ENCODE measurements around the gene ARHGAP22.

ARHGAP22 gene

DNA sequence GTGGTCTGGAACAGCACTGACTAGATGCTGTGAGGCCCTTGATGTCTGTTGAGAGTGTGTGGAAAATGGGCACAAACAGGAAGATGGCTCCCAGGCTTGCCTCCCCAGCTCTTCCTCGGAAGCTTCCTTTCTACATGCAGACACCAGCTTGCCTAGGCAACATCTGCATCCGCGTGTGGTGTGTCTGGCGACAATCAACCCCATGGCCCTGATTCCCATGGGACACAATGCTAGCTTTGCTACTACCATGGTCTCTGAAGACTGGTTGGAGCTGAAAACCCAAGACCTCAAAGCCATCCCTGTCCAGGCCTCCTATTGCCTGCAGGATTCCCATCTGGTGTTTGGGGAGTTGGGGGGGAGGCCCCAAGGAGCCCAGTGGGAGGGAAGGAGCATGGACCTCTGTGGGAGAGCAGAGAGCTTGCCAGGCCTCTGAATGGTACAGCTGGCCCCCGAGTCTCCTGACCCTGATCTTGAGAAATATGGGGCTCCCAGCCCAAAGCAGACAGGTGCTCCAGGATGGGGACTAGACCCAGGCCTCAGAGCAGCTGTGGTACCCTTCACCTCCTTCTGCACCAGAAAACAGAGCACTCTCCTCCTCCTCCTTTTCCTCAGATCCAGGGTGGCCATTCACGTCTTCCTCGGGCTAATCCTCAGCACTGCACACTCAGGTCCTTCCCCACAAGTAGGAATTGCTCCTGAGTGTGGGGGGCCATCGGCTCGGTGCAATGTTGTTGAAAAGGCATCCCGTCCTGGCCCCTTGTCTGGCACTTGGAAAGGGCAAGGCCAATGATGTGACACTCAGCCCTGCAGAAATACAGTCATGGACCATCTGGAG, 57.6 kb downstream of the ARHGAP22 start:
- no peak overlapping the region for H4K8ac ChIP-seq (ENCODE audit: low read length)
- peaks cover 18 to 90% of the 10 kb centered on the region in 2 experiments for H3K36me3 ChIP-seq (ENCODE audit: control insufficient read depth in 1 of 2, insufficient read depth in 2 of 2, low read depth in 1 of 2, low read length in 2 of 2)
- no peak for DNase-seq
- H3K18ac ChIP-seq (ENCODE audit: low read depth in 1 of 2, low read length in 2 of 2): no peak overlapping the region
- H2AK5ac ChIP-seq (ENCODE audit: low read length, severe bottlenecking): no peak overlapping the region
- H3K79me1 ChIP-seq (replicated peaks; ENCODE audit: low read length, poor library complexity, severe bottlenecking): peaks cover 9% of the 10 kb centered on the region
- H3K4ac ChIP-seq (ENCODE audit: low read depth in 1 of 2, low read length in 2 of 2): no peak overlapping the region
- H3K27ac ChIP-seq (ENCODE audit: low read length, poor library complexity, severe bottlenecking): no peak overlapping the region
- no peak overlapping the region for H2BK5ac ChIP-seq (ENCODE audit: low read depth, low read length, poor library complexity, severe bottlenecking)
- H3K4me1 ChIP-seq (ENCODE audit: control insufficient read depth, insufficient read depth, low read depth, low read length): peaks cover 4% of the 10 kb centered on the region
- no peak overlapping the region for H2BK15ac ChIP-seq (ENCODE audit: low read depth, poor library complexity, severe bottlenecking)
- H3K23ac ChIP-seq (ENCODE audit: low read length in 2 of 2): no peak overlapping the region
- H3K4me3 ChIP-seq (ENCODE audit: insufficient read depth in 1 of 2, low read depth in 1 of 2, low read length in 2 of 2): no peak overlapping the region
- H3K14ac ChIP-seq (ENCODE audit: low read length in 2 of 2): no peak overlapping the region
- H2BK120ac ChIP-seq (ENCODE audit: low read depth, low read length): no peak overlapping the region
- no peaks in the 10 kb centered on the region for H3K27me3 ChIP-seq (ENCODE audit: control insufficient read depth in 1 of 2, insufficient read depth in 1 of 2, low read length in 2 of 2)
- H3K4me2 ChIP-seq (ENCODE audit: low read length, poor library complexity, severe bottlenecking): no peak overlapping the region
- WGBS: 92% methylated on average over 10 of the region's 10 CpGs
- H4K91ac ChIP-seq (ENCODE audit: low read length): no peak overlapping the region
- H3K9me3 ChIP-seq (ENCODE audit: control insufficient read depth, low read length): no peaks in the 10 kb centered on the region
- H2BK12ac ChIP-seq (ENCODE audit: low read length in 2 of 2): no peak overlapping the region
- no peak overlapping the region for H3K9ac ChIP-seq (ENCODE audit: low read length)
- no peak overlapping the region for H2AFZ ChIP-seq (ENCODE audit: low read depth, low read length)

DNA sequence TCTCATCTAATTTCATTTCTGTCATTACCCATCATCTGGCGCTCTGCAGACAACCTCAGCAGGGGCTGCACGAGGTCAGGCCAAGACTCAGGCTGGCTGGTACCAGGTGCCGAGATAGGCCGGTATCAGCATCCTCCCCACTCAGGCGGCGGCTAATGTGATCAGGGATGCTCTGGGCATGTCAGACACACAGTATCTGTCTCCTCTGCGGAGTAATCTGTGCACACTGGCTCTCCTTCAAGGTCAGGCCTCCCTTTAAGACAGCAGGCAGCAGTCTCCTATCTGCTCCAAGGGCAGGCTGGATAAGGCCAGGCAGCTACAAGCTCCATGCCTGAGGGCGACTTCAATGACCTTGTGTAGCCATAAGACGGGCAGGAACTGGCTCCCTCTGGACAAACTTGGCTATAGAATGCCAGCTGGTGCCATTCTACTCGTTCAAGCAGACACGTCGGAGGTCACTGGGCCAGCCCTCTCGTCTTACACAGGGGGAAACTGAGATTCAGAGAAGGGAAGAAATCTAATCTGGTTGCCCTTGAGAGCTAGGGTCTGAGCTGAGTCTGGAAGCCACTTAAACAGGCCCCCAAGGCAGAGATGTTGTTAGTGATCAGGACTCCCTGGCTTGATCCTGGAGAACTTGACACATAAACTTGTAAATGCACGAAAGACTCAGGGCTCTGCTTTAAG, 59.3 kb downstream of the ARHGAP22 start:
- H2AFZ ChIP-seq (ENCODE audit: low read depth, low read length): no peak overlapping the region
- no peak overlapping the region for H2BK15ac ChIP-seq (ENCODE audit: low read depth, poor library complexity, severe bottlenecking)
- no peak overlapping the region for H4K8ac ChIP-seq (ENCODE audit: low read length)
- H3K27me3 ChIP-seq (ENCODE audit: control insufficient read depth in 1 of 2, insufficient read depth in 1 of 2, low read length in 2 of 2): no peaks in the 10 kb centered on the region
- H2BK5ac ChIP-seq (ENCODE audit: low read depth, low read length, poor library complexity, severe bottlenecking): no peak overlapping the region
- H3K27ac ChIP-seq (ENCODE audit: low read length, poor library complexity, severe bottlenecking): no peak overlapping the region
- H3K36me3 ChIP-seq (ENCODE audit: control insufficient read depth in 1 of 2, insufficient read depth in 2 of 2, low read depth in 1 of 2, low read length in 2 of 2): peaks cover 18 to 92% of the 10 kb centered on the region in 2 experiments
- no peak overlapping the region for H3K4me3 ChIP-seq (ENCODE audit: insufficient read depth in 1 of 2, low read depth in 1 of 2, low read length in 2 of 2)
- peaks cover 7% of the 10 kb centered on the region for H3K79me1 ChIP-seq (replicated peaks; ENCODE audit: low read length, poor library complexity, severe bottlenecking)
- H3K4me2 ChIP-seq (ENCODE audit: low read length, poor library complexity, severe bottlenecking): no peak overlapping the region
- DNase-seq: no peak
- H3K18ac ChIP-seq (ENCODE audit: low read depth in 1 of 2, low read length in 2 of 2): no peak overlapping the region
- no peak overlapping the region for H4K91ac ChIP-seq (ENCODE audit: low read length)
- no peak overlapping the region for H2AK5ac ChIP-seq (ENCODE audit: low read length, severe bottlenecking)
- 82% methylated on average over 14 of the region's 14 CpGs for WGBS
- peak overlapping the region in 1 of 2 experiments; percentile 24 for H3K14ac ChIP-seq (ENCODE audit: low read length in 2 of 2)
- H3K4me1 ChIP-seq (ENCODE audit: control insufficient read depth, insufficient read depth, low read depth, low read length): peaks cover 5% of the 10 kb centered on the region
- H3K9ac ChIP-seq (ENCODE audit: low read length): no peak overlapping the region
- no peak overlapping the region for H3K4ac ChIP-seq (ENCODE audit: low read depth in 1 of 2, low read length in 2 of 2)
- no peak overlapping the region for H2BK12ac ChIP-seq (ENCODE audit: low read length in 2 of 2)
- H3K23ac ChIP-seq (ENCODE audit: low read length in 2 of 2): no peak overlapping the region
- no peak overlapping the region for H2BK120ac ChIP-seq (ENCODE audit: low read depth, low read length)
- H3K9me3 ChIP-seq (ENCODE audit: control insufficient read depth, low read length): no peaks in the 10 kb centered on the region

DNA sequence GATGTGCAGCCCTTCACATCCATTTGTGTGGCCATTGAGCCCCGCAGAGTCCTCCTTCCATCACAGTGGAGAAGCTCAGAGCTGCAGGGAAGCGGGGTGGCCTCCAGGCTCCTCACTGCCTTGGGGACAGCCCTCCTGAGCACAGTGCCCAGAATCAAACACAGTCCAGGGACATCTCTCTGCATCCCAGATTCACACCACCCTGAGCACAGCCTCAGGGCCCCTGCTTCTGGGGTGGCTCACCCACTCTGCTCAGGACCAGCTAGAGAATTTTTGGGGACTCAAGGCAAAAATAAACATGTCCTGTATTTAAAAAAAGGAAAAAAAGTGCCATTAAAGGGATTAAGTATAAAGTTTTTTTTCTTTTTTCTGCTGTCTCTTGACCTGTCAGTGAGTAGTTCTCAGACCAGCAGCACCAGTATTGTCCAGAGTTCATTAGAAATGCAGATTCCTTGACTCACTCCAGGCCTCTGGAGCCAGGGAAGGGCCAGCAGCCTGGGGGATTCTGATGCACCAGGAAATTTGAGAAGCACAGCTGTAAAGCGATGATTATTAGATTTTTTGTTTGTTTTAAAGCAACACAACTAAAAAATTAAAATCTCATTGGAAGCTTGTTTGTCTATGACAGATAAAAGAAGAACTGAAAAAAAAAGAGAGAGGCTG, 61.6 kb downstream of the ARHGAP22 start:
- H4K8ac ChIP-seq (ENCODE audit: low read length): no peak overlapping the region
- no peaks in the 10 kb centered on the region for H3K9me3 ChIP-seq (ENCODE audit: control insufficient read depth, low read length)
- H3K23ac ChIP-seq (ENCODE audit: low read length in 2 of 2): no peak overlapping the region
- no peak overlapping the region for H2AFZ ChIP-seq (ENCODE audit: low read depth, low read length)
- H3K36me3 ChIP-seq (ENCODE audit: control insufficient read depth in 1 of 2, insufficient read depth in 2 of 2, low read depth in 1 of 2, low read length in 2 of 2): peaks cover 10 to 86% of the 10 kb centered on the region in 2 experiments
- H3K27me3 ChIP-seq (ENCODE audit: control insufficient read depth in 1 of 2, insufficient read depth in 1 of 2, low read length in 2 of 2): no peaks in the 10 kb centered on the region
- peaks cover 3% of the 10 kb centered on the region for H3K79me1 ChIP-seq (replicated peaks; ENCODE audit: low read length, poor library complexity, severe bottlenecking)
- H4K91ac ChIP-seq (ENCODE audit: low read length): no peak overlapping the region
- H3K9ac ChIP-seq (ENCODE audit: low read length): no peak overlapping the region
- H3K4ac ChIP-seq (ENCODE audit: low read depth in 1 of 2, low read length in 2 of 2): no peak overlapping the region
- H3K27ac ChIP-seq (ENCODE audit: low read length, poor library complexity, severe bottlenecking): no peak overlapping the region
- WGBS: 100% methylated on average over 2 of the region's 3 CpGs
- no peak overlapping the region for H2BK15ac ChIP-seq (ENCODE audit: low read depth, poor library complexity, severe bottlenecking)
- no peak for DNase-seq
- no peak overlapping the region for H3K14ac ChIP-seq (ENCODE audit: low read length in 2 of 2)
- no peak overlapping the region for H2BK120ac ChIP-seq (ENCODE audit: low read depth, low read length)
- no peak overlapping the region for H3K4me3 ChIP-seq (ENCODE audit: insufficient read depth in 1 of 2, low read depth in 1 of 2, low read length in 2 of 2)
- H3K18ac ChIP-seq (ENCODE audit: low read depth in 1 of 2, low read length in 2 of 2): no peak overlapping the region
- no peak overlapping the region for H2BK12ac ChIP-seq (ENCODE audit: low read length in 2 of 2)
- H3K4me1 ChIP-seq (ENCODE audit: control insufficient read depth, insufficient read depth, low read depth, low read length): peaks cover 5% of the 10 kb centered on the region
- no peak overlapping the region for H3K4me2 ChIP-seq (ENCODE audit: low read length, poor library complexity, severe bottlenecking)
- no peak overlapping the region for H2AK5ac ChIP-seq (ENCODE audit: low read length, severe bottlenecking)
- no peak overlapping the region for H2BK5ac ChIP-seq (ENCODE audit: low read depth, low read length, poor library complexity, severe bottlenecking)

All from mesenchymal stem cell (in vitro differentiated cells and primary cell).